BE2C (cell line): ENCODE measurements around the gene SLC4A9.

ENCODE experiments used
- DNase-seq: peaks from one replicate; pipeline ENCODE4 v3.0.0-alpha.2; 2020
- H3K27me3 ChIP-seq: fragments of 250-450 bp; sonication (Bioruptor Pico); 2 replicates; pipeline ENCODE4 v1.5.1; 2020; ENCODE audit warnings: mild to moderate bottlenecking
- H3K36me3 ChIP-seq: fragments of 250-450 bp; sonication (Bioruptor Pico); 2 replicates; pipeline ENCODE4 v1.5.1; 2020; ENCODE audit warnings: mild to moderate bottlenecking
- H3K4me1 ChIP-seq: fragments of 250-450 bp; sonication (Bioruptor Pico); 2 replicates; pipeline ENCODE4 v1.5.1; 2020
- H3K4me3 ChIP-seq: 2 replicates; pipeline ENCODE4 v1.5.1; 2011; ENCODE audit warnings: low read depth, low read length
- H3K9me3 ChIP-seq: fragments of 250-450 bp; sonication (Bioruptor Pico); 2 replicates; pipeline ENCODE4 v1.5.1; 2020
- TF ChIP-seq, protein P1 (sequence below): IDR thresholded peaks from 2 replicates; pipeline ENCODE4 v1.5.1; 2012; ENCODE audit warnings: mild to moderate bottlenecking, low read depth, low read length

Gene SLC4A9

DNA sequence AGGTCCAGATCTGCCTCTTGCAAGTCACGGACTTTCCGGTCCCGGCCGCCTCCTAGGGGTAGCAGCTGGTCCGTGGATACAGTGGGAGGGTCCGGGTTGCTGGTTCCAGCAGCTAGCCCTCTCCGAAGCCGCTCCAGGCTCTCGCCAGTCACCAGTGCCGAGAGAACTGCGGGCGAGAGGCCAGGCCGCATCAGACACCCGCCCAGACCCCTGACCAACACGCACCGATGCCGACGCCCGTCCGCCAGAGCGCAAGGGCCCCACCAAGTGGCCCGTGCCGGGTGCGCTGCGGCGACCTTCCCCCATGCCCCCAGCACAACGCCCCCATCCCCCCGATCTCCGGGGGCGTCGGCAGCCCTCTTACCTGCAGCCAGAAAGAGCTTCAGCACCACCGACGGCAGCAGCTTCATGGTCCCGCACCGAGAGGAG, 14.1 kb upstream of the SLC4A9 start:
- H3K9me3 ChIP-seq = no peaks in the 10 kb centered on the region
- TF ChIP-seq, protein P1, sequence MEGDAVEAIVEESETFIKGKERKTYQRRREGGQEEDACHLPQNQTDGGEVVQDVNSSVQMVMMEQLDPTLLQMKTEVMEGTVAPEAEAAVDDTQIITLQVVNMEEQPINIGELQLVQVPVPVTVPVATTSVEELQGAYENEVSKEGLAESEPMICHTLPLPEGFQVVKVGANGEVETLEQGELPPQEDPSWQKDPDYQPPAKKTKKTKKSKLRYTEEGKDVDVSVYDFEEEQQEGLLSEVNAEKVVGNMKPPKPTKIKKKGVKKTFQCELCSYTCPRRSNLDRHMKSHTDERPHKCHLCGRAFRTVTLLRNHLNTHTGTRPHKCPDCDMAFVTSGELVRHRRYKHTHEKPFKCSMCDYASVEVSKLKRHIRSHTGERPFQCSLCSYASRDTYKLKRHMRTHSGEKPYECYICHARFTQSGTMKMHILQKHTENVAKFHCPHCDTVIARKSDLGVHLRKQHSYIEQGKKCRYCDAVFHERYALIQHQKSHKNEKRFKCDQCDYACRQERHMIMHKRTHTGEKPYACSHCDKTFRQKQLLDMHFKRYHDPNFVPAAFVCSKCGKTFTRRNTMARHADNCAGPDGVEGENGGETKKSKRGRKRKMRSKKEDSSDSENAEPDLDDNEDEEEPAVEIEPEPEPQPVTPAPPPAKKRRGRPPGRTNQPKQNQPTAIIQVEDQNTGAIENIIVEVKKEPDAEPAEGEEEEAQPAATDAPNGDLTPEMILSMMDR = no peak
- H3K4me3 ChIP-seq = peak overlapping the region; percentile 68
- no peaks in the 10 kb centered on the region for H3K27me3 ChIP-seq
- peak; percentile 71 for DNase-seq
- H3K4me1 ChIP-seq = no peaks in the 10 kb centered on the region
- no peaks in the 10 kb centered on the region for H3K36me3 ChIP-seq

DNA sequence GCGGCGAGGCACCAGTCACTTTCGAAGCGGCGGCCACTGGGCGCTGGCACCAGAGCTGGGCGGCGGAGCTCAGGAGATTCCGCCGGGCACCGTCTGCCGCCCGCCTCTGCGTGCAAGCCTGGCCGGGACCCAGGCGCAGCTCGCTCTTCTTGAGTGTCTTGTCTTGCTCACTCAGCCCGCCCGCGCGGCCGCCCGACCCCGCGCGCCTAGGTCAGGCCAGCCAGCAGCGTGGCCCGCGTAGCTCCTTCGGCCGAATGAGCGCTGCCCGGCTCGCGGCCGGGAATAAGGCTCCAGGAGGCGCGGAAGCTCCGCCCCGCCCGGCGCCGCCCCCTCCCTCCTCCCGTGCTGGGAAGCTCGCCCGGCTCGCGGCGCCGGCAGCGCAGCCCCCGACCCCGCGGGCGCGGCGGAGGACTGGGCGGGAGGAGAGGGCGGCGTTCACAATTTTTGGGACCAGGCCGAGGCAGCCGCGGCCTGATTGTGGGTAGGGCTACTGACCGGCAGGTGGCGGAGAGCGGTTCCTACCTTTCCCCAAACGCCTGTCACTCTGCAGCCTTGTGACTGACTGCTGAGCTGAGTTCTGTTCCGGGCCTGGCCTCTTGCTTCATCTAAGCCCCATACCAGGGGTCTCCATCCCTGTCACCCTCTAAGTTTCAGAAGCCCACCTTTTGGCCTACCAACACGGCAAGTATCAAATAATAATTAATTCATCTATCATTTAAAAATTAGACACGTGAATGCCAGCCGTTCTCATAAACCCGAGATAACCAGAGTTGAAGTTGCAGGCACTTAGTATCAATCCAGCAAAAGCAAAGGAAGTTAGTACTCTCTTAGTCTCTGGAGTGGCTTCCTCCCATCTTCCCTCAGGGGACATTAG, 13.4 kb upstream of the SLC4A9 start, which contains the start of gene HBEGF:
Gene HBEGF, minus strand, starts transcription at position 256 of the 874 bp plus-strand sequence. CDS start 275 bp downstream, outside the sequence.
- Histone ChIP-seq H3K9me3 (no peaks in the 10 kb centered on the region), H3K27me3 (no peaks in the 10 kb centered on the region), H3K4me3 (peak within 1 kb of the TSS; percentile 68), H3K36me3 (no peaks in the 10 kb centered on the region), H3K4me1 (no peaks in the 10 kb centered on the region)
- TF ChIP-seq, protein P1 = peak; percentile 57
- DNase-seq = peak; percentile 88

DNA sequence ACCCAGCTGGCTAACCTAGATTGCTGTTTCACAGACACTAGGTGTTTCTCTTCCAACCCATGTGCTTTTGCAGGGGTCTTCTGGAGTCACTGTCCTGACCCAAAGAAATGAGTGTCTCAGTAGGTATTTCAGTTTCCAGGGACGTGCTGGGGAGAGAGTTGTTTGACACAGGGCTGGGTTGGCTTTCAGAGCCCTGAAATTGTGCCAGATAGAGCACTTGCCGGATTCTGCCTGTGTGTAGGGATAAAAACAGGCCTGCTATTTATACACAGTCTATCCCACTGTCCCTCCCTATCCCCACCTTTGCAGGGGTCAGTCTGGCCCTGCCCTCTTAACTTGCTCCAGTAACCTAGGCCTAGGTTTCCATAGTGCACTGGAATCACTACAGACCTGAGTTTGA, 12.6 kb upstream of the SLC4A9 start:
- Histone ChIP-seq H3K9me3 (no peaks in the 10 kb centered on the region), H3K4me3 (no peak overlapping the region), H3K4me1 (no peaks in the 10 kb centered on the region), H3K27me3 (no peaks in the 10 kb centered on the region), H3K36me3 (no peaks in the 10 kb centered on the region)
- TF ChIP-seq, protein P1 = no peak
- no peak for DNase-seq

DNA sequence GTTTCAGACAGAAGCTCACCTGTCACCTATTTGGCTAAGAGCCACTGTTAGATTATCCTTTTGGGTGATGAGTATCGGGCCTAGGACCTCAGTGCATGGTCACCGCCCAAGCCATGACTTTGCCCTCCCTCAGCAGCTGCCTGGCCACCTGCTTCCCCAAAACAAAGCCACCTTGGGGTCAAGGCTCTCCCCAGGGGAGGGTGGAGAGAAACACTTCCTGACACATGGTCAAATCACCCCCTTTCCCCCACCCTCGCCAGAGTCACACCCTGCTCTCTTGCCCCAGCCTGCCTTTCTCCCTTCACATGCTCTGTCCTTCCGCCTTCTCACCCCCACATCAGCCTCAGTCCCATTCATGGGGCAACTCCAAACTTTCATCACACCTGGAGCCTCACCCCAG, 11.9 kb upstream of the SLC4A9 start:
- Histone ChIP-seq H3K4me3 (no peak overlapping the region), H3K4me1 (no peaks in the 10 kb centered on the region)
- DNase-seq = no peak

DNA sequence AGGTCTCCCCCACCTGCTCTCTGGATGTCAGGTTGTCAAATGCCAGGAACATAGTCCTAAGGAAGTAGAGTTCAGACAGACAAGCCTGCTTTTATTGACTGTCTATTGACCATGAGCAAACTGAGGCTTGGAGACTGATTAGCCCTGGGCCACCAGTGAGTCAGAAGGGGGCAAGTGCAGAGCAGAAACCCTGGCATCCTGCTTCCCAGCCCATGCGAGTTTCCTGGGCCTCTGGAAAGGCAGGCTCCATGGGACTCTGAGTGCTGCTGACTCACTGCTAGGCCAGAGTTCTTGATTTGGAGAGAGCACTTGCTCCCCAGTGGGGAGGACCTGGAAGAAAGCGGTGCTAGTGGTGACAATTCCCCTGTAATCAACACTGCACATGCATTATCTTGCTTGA, 10.8 kb upstream of the SLC4A9 start:
- Histone ChIP-seq H3K4me3 (no peak overlapping the region), H3K36me3 (no peaks in the 10 kb centered on the region), H3K9me3 (no peaks in the 10 kb centered on the region), H3K27me3 (no peaks in the 10 kb centered on the region), H3K4me1 (no peaks in the 10 kb centered on the region)
- TF ChIP-seq, protein P1 = no peak
- no peak for DNase-seq

More for the DNA sequence above, 11.9 kb upstream of the SLC4A9 start:
- no peaks in the 10 kb centered on the region for H3K36me3 ChIP-seq
- TF ChIP-seq, protein P1 = no peak
- no peaks in the 10 kb centered on the region for H3K27me3 ChIP-seq
- no peaks in the 10 kb centered on the region for H3K9me3 ChIP-seq
